NCI-H345 (cell line): ENCODE results near the gene GREM1.
A peak's percentile ranks its signal among the peaks of the same experiment; 100 is the strongest.

Source experiments
- DNase-seq: peaks from one replicate; lab custom pipeline; 2025; lab: John Stamatoyannopoulos, UW

Gene GREM1

GRCh38 chr15:32717426-32718226, at the start of gene GREM1:
Gene GREM1 (plus strand): TSS chr15:32718004. CDS start chr15:32730691, 12,687 bp downstream.
- no peak for DNase-seq

GRCh38 chr15:32668942-32669341, 48.9 kb upstream of the GREM1 start:
- no peak for DNase-seq

GRCh38 chr15:32669896-32670611, 47.8 kb upstream of the GREM1 start:
- DNase-seq: no peak

GRCh38 chr15:32670623-32671022, 47.2 kb upstream of the GREM1 start:
- DNase-seq: no peak

- DNase-seq: no peak
Observed at GRCh38 chr15:32671339-32672325, 46.2 kb upstream of the GREM1 start.

- DNase-seq: no peak
Observed at GRCh38 chr15:32674681-32675080, 43.1 kb upstream of the GREM1 start.

GRCh38 chr15:32675466-32675865, 42.3 kb upstream of the GREM1 start:
- no peak for DNase-seq

- DNase-seq: no peak
Observed at GRCh38 chr15:32676169-32676568, 41.6 kb upstream of the GREM1 start.

GRCh38 chr15:32677238-32677750, 40.5 kb upstream of the GREM1 start:
- peak; percentile 58 for DNase-seq

- no peak for DNase-seq
Observed at GRCh38 chr15:32679298-32679690, 38.5 kb upstream of the GREM1 start.

GRCh38 chr15:32682569-32682968, 35.2 kb upstream of the GREM1 start:
- DNase-seq: no peak

GRCh38 chr15:32682977-32683630, 34.7 kb upstream of the GREM1 start:
- DNase-seq: no peak

- no peak for DNase-seq
Observed at GRCh38 chr15:32683906-32684584, 33.8 kb upstream of the GREM1 start.

GRCh38 chr15:32685576-32685975, 32.2 kb upstream of the GREM1 start:
- no peak for DNase-seq

- no peak for DNase-seq
Observed at GRCh38 chr15:32687556-32687955, 30.2 kb upstream of the GREM1 start.

GRCh38 chr15:32688151-32688639, 29.6 kb upstream of the GREM1 start:
- DNase-seq: peak; percentile 97

GRCh38 chr15:32690941-32691688, 26.7 kb upstream of the GREM1 start:
- DNase-seq: no peak

- DNase-seq: no peak
Observed at GRCh38 chr15:32691689-32692038, 26.1 kb upstream of the GREM1 start.

GRCh38 chr15:32692286-32692685, 25.5 kb upstream of the GREM1 start:
- no peak for DNase-seq
